Fibroblast of peridontal ligament (primary cell): ENCODE measurements around the gene KYNU.
"Not testable (repeated sequence)": the region's sequence is repeated elsewhere in the genome, so short reads cannot be mapped to it uniquely, and the experiment has no call there.

Source experiments
- DNase-seq: peaks from one replicate; pipeline ENCODE4 v3.0.0-alpha.2; 2010; ENCODE audit errors: extremely low read depth

KYNU gene

DNA sequence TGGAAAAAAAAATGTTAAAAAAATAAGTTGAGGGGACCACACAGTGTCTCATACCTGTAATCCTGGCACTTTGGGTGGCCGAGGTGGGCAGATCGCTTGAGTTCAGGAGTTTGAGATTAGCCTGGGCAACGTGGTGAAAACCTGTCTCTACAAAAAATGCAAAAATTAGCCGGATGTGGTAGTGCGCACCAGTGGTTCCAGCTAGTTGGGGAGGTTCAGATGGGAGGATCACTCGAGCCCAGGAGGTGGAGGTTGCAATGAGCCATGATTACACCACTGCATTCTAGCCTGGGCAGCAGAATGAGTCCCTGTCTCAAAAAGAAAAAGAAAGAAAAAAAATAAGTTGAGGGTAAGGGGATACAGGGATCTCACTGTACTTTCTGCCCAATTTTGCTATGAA lies 6.1 kb upstream of the KYNU start:
- no peak for DNase-seq

DNA sequence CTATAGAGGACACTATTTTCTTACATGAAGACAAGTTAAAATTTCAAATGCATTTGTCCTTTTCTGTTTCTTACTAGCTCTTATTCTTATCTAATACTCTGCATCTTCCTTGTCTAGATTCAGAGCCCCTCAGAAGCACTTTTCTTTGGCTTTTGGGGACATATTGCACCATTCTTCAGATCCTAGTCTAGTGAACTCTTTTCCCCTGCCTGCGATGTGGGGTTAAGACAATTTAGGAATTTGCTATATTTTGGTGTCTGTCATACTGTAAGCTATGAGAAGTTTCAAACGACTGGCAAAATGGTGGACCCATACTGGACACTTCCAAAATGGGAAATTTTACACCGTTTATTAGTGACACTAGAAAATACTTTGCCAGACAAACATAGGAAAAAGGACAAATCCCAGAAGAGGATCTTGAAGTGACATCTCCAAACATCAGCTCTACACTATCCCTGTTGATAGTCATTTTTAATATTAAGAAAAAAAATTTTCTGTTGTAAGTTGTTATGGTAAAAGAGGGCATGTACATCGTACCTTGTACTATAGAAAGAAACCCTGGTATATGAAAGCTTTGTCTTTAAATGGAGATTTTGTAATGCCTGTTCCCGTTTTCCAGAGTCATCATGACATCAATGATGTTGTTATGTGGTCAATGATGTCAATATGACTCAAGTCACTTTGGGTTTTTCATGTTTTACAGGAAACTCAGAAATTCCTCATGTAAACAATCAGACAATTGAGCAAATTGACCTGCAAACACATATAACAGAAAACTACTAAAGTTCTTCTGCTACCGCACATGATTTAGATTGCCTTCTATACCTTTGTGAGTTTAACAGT lies 4.4 kb upstream of the KYNU start:
- peak; percentile 95 for DNase-seq

DNA sequence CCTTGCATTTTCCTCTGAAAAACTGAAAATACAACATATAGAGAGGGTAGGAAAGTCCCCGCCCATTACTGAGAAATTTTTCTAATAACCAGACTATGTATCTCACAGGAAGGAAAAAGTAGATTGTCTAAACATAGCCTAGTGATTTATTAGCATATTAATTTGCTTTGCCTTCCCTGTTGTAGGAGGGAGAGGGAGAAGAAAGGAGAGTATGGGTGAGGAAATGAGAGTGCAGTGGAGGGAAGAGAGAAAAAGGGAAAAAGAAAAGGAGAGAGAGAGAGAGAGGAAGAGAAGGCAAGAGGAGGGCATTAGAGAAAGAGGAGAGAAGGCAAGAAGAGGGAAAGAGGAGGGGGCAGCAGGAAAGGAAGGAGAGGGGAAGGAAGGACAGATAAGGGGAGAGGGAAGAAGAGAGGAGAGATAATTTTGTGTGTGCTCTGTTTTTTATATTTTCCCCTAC lies 3.6 kb upstream of the KYNU start:
- no peak for DNase-seq

DNA sequence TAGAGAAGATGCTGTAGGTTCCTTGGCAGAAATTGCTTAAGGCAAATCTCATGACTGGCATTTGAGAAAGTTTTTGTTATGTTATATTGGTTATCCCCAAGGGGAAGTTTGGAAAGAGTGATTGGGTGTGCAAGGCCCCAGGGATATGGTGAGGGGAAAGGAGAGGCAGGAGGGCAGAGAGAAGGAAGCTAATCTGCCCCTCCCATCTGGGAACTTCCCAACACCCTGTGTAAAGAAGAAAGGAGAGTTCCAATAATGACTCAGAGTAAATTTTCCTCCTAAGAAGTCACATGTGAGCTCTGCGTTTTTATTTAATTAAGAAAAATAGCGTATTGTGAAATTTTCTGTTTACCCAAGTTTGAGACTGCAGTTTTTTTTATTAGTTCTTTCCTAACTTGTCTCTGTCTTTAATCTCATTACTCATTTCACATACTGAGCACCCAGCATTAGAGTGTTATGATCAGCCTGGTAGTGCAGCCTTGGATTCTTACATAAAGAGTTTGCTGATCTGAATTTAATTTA lies 3.1 kb upstream of the KYNU start:
- peak; percentile 98 for DNase-seq

DNA sequence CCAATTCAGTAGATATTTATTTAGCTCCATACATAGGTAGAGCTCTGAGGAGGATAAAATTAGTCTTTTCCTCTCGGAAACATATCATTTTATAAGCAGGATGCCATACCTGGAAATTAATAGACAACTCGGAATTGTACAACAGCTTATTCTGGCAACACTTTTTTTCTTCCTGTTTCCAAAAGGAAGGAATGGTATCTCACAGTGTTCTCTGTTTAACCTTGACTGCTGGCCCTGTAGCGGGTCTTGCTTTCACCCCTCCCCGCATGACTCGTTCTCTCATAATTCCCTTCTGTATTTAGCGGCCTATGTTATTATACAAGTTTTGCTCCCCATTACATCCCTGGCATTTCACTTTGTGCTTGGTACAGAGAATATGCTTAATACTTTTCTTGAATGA lies 2.5 kb upstream of the KYNU start:
- DNase-seq: no peak

DNA sequence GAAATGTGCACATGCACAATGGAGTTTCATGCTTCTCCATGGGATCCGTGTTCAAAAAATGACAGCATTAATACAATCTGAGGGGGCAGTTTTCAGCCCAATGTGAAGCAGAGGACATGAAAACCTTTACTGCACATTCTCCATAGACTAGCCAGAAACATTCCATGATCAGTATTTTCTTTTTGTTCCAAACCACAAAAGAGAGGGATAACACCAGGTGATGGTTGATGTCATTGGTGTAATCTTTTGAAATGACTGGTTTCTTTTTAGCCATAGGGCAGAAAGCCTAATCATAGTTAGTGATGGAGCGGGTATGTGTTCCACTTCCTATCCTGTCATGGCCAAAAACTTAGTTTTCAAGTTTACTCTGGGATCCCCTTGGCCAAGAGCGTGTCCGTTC lies 1.8 kb upstream of the KYNU start:
- no peak for DNase-seq

DNA sequence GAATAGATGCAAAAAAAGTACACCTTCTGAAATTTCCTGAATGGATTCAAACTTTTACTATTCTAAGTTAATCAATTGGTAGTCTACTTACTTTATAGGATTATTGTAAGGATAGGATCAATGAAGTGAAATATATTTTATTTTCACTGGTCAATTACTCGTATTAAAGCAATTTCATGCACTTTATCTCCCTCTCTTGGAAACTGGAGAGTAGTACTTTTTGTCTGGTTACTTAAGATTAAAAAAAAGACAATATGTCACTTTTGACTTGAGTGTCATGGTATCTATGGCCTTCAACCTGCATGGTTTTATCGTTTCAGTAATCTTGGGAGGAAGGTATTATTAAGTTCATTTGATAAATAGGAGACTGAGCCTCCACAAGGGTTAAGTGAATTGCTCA lies 1.0 kb upstream of the KYNU start:
- DNase-seq: peak; percentile 62

DNA sequence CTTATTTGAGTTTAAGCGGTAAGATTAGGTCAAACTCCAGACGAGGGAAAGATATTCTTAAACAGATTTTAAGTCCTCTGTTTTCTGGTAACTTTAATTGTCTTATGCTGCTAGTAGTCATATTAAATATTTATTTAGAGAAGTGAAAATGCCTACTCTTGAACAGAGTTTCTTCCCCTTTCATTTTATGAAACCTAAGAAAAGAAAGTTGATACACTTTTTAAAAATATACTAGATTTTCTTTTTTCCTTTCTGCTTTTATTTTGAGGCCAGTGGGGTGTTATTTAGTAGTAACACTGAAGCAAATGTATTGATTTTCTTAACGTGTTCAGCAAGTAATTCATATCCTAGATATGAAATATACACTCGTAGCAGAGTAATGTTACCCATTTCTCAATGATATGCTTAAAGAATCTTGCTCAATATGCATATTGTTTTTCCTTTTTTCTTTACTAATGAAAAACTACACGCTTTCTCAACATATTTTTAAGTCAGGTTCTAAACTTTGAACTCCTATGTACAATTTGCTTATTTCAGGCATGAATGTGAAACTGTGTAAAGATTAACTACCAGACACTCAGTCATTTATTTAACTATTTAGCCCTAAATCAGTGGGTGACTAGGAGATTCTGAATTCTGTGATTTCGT lies 691 bp downstream of the KYNU start:
- no peak for DNase-seq

DNA sequence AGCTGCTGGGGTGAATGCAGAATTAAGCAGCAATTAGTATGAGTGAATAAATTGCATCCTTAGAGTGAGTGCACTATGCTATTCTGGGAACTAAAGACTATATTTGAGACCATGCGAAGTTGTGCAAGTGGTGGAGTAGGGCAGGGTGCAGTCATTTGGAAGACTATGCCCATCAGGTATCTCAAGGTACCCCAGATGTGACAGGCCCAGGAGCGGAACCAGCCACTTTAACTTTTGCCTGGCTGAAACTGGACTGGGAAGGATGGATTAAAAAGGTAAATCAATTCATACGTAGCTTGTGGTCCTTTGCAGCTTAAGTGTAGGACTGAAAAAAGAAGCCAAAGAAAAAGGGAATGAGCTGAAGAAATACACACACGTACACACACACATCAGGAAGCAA lies 1.7 kb downstream of the KYNU start:
- no peak for DNase-seq

DNA sequence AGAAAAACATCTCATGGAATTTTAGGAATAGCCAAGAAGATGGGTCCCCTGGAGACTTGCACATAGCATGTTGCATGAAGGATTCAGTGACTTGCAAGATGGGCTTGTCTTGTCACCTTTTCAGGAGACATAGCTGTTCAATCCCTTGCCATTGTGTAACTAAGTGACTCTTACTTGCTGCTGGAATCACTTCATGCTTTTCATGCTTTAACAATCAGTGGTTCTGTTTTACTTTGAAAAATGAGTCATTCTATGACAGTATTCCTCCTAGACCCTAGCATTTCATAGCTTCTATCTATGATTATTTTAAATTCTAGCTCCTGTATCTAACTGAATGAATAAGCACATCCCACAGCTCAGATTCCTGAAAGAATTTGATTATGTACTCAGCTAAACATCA lies 2.8 kb downstream of the KYNU start:
- DNase-seq: peak; percentile 88

DNA sequence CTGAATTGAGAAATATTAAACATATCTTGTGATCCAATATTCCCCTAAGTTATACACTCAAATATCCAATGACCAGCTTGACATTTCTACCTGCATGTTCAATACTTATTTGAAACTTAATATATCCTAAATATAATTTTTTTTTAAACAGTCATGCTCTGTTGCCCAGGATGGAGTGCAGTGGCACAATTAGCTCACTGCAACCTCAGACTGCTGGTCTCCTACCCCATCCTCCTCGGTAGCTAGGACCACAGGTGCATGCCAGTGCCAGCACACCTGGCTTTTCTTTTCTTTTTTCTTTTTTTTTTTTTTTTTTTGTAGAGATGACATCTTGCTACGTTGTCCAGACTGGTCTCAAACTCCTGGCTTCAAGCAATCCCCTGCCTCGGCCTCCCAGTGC lies 4.2 kb downstream of the KYNU start:
- DNase-seq: no peak

DNA sequence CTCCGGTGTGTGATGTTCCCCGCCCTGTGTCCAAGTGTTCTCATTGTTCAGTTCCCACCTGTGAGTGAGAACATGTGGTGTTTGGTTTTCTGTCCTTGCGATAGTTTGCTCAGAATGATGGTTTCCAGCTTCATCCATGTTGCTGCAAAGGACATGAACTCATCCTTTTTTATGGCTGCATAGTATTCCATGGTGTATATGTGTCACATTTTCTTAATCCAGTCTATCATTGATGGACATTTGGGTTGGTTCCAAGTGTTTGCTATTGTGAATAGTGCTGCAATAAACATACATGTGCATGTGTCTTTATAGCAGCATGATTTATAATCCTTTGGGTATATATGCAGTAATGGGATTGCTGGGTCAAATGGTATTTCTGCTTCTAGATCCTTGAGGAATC lies 5.0 kb downstream of the KYNU start:
- DNase-seq: not testable (repeated sequence)

DNA sequence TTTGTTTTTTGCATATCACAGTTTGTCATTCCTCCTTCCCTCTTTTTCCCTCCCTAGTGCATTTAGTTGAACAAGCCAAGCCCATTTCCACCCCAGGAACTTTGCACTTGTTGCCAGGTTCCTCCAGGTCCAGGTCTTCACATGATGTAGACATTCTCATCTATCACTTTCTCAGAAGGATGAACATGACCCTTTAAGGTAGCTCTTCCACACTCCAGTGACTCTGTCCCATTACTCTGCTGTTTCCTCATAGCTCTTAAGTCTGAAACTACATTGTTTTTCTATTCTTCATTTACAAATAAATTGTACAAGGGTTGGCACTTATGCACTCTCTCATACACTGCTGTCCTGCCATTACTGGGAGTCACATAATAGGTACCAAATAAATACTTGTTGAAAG lies 6.1 kb downstream of the KYNU start:
- DNase-seq: no peak

DNA sequence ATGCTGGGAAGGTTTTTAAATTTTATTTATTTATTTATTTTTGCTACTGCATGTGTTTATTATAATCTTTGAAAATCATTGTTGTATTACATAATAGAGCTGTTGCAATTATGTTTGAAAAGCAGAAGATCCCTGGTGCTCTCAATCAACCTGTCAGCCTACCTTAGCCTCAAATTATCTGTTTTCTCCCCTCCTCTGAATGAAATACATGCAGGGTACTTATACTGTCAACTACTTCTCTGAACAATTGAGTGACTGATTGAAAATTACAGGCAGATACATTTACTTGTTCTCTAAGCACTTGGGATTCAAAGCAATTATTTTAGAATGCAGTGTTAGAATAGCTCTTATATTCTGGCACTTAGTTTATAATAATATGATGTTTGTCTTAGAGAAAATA lies 8.1 kb downstream of the KYNU start:
- DNase-seq: no peak

DNA sequence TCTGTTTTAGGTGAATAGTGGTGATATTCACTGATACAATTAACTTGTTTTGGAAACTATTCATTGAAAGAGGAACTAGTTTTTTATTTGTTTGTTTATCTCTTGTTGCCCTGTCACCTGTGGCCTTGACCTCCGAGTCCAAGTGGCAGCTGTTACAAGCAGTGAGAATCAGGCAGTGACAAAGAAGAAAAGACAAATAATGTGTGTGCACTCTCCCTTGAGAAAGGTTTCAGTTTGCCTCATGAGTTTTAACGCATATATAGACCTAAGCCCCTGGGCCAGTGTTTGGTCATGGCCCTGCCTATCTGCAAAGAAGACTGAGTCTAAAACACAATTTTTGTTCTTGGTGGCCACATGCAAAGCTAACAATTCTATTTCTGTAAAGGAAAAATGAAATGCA lies 15.3 kb downstream of the KYNU start:
- DNase-seq: no peak

DNA sequence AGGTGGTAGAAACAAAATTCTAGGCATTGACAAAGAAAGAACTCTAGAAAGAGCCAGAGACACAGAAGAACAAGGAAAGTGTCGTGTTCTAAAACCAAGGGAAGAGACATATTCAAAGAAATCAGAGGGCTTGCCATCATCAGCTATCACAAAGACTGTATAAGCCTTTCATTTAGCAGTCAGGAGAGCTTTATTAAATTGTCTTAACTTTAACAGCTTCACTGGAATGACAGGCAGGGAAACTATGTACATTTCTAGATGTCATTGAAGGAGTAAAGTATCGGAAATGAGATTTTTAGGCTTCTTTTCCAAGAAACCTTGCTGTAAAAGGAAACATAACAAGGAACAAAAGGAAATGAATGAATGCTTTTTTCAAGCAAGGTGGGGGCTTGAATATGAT lies 15.8 kb downstream of the KYNU start:
- no peak for DNase-seq

DNA sequence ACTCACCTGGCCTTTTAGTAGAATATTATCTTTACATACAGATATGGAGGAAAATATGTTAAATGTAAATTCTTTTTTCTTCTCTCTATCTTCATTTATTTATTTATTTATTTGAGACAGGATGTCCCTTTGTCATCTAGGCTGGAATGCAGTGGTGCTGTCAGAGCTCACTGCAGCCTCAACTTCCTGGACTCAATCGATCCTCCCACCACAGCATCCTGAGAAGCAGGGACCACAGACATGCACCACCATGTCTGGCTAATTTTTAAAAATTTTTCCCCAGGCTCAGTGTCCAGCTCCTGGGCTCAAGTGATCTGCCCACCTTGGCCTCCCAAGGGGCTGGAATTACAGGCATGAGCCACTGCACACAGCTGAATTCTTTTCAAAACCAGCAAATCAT lies 20.3 kb downstream of the KYNU start:
- no peak for DNase-seq

DNA sequence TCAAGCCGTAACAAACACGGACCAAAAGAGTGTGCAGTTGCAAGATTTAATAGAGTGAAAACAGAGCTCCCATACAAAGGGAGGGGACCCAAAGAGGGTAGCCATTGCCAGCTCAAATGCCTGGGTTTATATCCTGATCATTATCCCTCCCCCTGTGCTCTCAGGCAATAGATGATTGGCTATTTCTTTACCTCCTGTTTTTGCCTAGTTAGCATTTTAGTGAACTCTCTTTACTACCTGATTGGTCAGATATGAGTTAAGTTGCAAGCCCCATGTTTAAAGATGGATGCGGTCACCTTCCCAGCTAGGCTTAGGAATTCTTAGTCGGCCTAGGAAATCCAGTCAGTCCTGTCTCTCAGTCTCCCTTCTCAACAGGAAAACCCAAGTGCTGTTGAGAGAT lies 22.9 kb downstream of the KYNU start:
- DNase-seq: not testable (repeated sequence)

DNA sequence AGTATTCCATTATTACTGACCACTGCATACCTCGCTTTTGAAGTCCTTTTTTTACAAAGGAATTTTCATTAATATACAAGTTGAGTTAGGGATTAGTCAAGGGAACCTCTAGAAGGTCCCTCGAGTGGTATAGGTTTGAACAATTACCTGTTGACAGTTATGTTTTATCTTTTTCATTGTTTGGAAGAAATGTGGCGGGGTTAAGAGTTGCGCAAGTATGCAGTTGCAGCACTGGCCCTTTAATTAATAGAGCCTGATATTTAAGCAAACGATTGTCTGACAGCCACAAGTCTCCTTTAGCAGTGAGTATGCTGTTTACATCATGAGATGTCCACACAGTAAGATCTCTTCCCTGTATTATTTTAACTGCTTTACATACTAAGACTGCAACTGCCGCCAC lies 24.3 kb downstream of the KYNU start:
- no peak for DNase-seq

DNA sequence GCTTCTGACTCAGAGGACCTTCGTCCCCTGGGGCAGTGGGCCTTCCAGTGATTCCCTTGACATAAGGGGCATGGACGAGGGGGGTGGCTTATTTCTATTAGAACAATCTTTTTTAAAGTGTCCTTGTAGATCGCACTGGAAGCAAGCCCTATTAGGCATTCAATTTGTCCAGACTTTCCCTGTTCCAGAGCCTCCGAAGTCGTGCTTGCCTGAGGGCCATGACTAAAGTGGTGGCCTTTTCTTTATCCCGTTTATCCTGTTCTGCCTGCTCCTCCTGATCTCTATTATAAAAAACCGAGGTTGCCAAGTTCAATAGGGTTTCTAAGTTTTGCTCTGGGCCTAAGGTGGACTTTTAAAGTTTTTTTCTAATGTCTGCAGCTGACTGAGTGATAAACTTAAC lies 26.3 kb downstream of the KYNU start:
- DNase-seq: not testable (repeated sequence)

DNA sequence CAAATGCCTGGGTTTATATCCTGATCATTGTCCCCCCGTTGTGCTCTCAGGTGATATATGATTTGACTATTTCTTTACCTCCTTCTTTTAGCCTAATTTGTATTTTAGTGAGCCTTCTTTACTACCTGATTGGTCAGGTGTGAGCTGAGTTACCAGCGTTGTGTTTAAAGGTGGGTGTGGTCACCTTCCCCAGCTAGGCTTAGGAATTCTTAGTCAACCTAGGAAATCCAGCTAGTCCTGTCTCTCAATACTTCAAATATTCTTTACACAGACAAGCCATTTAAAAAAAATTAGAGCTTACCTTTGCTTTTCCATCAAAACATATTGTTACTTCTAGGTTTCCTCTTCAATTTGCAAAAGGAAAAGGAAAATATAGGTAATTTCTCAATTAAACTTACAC lies 30.2 kb downstream of the KYNU start:
- DNase-seq: no peak

DNA sequence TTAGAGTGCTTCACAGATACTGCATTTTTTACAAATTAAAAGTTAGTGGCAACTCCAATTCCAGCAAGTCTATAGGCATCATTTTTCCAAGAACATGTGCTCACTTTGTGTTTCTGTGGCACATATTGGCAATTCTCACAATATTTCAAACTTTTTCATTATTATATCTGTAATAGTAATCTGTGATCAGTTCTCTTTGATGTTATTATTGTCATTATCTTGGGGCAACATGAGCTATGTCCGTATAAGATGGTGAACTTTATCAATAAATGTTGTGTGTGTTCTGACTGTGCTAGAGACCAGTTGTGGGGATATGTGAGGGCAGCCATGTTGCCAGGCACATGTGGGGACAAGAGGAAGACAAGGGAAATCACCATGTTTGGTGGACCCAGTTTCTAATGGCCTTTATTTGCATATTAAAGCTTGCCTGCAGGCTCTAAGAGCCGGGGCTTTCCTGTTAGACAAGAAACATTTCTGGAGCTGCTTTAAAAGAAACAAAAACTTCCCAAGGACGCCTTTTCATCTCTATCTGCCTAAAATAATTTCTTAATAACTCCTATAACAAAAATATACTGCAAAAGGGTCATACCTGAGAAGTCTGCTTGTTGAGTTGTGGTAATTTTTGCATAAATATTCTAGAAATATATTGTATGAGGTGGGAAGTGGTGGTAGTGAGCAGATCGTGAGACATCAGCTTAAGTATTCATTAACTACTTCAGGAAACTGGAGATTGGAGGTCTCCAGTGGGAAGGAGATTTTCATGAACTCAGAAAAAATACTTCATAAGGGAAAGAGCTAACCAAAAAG lies 37.2 kb downstream of the KYNU start:
- no peak for DNase-seq
